K562 (cell line): ENCODE measurements around the gene ABCB9. TPM values are rescaled to one million over a fixed set of nuclear protein-coding genes. Genes with fewer than 3 reads are reported as not detected.
A peak's percentile ranks its signal among the peaks of the same experiment; 100 is the strongest.

ENCODE experiments used
- ATF7 ChIP-seq: fragments of 450-650 bp; IDR thresholded peaks from 2 replicates; pipeline ENCODE4 v1.7.1; 2014; ENCODE audit warnings: mild to moderate bottlenecking, moderate library complexity
- CXXC5 ChIP-seq: fragments of 250-450 bp; sonication (Bioruptor Pico); IDR thresholded peaks from 2 replicates; pipeline ENCODE4 v1.8.0; 2022; ENCODE audit warnings: inconsistent platforms, mild to moderate bottlenecking, moderate library complexity
- ETS2 ChIP-seq: IDR thresholded peaks from 2 replicates; pipeline ENCODE4 v1.6.1; 2016; ENCODE audit warnings: borderline replicate concordance, missing genetic modification characterization, mild to moderate bottlenecking, moderate library complexity, missing compliant biosample characterization; ENCODE audit not compliant: poor library complexity, severe bottlenecking
- HMGN3 ChIP-seq: IDR thresholded peaks from 2 replicates; pipeline ENCODE4 v1.6.1; 2011; ENCODE audit warnings: borderline replicate concordance, low read depth, mild to moderate bottlenecking, mixed read lengths, low read length; ENCODE audit not compliant: insufficient read length; ENCODE audit errors: extremely low read depth
- LCOR ChIP-seq: sonication (generic); formaldehyde crosslinking; IDR thresholded peaks from 2 replicates; pipeline ENCODE4 v1.8.0; 2022; ENCODE audit warnings: mild to moderate bottlenecking, missing genetic modification reagents
- MIER1 ChIP-seq: fragments of 450-650 bp; IDR thresholded peaks from 2 replicates; pipeline ENCODE4 v1.6.1; 2016; ENCODE audit warnings: antibody characterized with exemption, mild to moderate bottlenecking, low read depth
- PHF20 ChIP-seq: fragments of 450-650 bp; IDR thresholded peaks from 2 replicates; pipeline ENCODE4 v1.6.1; 2018; ENCODE audit not compliant: partially characterized antibody
- PTBP1 ChIP-seq: fragments of 200-400 bp; formaldehyde crosslinking; IDR thresholded peaks from 2 replicates; pipeline ENCODE4 v1.6.1; 2017; ENCODE audit warnings: low read depth, low read length
- RAD51 ChIP-seq: fragments of 450-650 bp; IDR thresholded peaks from 2 replicates; pipeline ENCODE4 v1.7.1; 2016; ENCODE audit warnings: low read depth, mild to moderate bottlenecking, borderline replicate concordance
- RB1 ChIP-seq: fragments of 450-650 bp; IDR thresholded peaks from 2 replicates; pipeline ENCODE4 v1.6.1; 2017; ENCODE audit warnings: low read depth, mild to moderate bottlenecking
- RBM39 ChIP-seq: fragments of 200-400 bp; formaldehyde crosslinking; optimal IDR thresholded peaks from 2 replicates; pipeline ENCODE3; 2018; ENCODE audit warnings: low read depth, low read length
- SPI1 ChIP-seq: IDR thresholded peaks from 2 replicates; pipeline ENCODE4 v1.6.1; 2011; ENCODE audit warnings: low read depth, low read length, control low read depth, borderline replicate concordance
- SUPT5H ChIP-seq: fragments of 450-650 bp; IDR thresholded peaks from 2 replicates; pipeline ENCODE4 v1.6.1; 2016
- TARDBP ChIP-seq: fragments of 450-650 bp; IDR thresholded peaks from 2 replicates; pipeline ENCODE4 v1.6.1; 2016
- TCF3 ChIP-seq: sonication (generic); formaldehyde crosslinking; IDR thresholded peaks from 2 replicates; pipeline ENCODE4 v1.4.0; 2020; ENCODE audit warnings: mild to moderate bottlenecking, missing genetic modification reagents
- TOE1 ChIP-seq, 2 experiments: fragments of 450-650 bp in 1 of 2; sonication (generic) in 1 of 2; formaldehyde crosslinking in 1 of 2; IDR thresholded peaks; 2 replicates each; pipeline versions ENCODE4 v1.7.1 to v1.8.0; 2016 to 2022; ENCODE audit warnings: borderline replicate concordance in 2 of 2, mild to moderate bottlenecking in 2 of 2, antibody characterized with exemption in 1 of 2, inconsistent platforms in 1 of 2, low read depth in 1 of 2, missing genetic modification reagents in 1 of 2, moderate library complexity in 1 of 2
- ZNF197 ChIP-seq: fragments of 200-800 bp; sonication (Bioruptor generic); IDR thresholded peaks from 2 replicates; pipeline ENCODE4 v1.6.1; 2016; ENCODE audit warnings: low read depth, missing genetic modification characterization, missing compliant biosample characterization
- polyA plus RNA-seq, 8 experiments: library from polyadenylated mRNA; depleted of rRNA in 4 of 8; stranded (reverse) in 5 of 8; unstranded in 3 of 8; fragments of >200 nt; fragmentation: Nextera tagmentation in 2 of 8; fragmentation: Illumina TruSeq in 1 of 8; extraction: Ambion mirVana in 2 of 8; extraction: Trizol in 1 of 8; gene quantifications; 2 replicates each; pipeline versions ENCODE4 v1.2.1 to v1.2.3, GENCODE V29; 2011 to 2014; ENCODE audit warnings: inconsistent platforms in 1 of 8, missing spikeins in 1 of 8
- total RNA-seq, 7 experiments: library from RNA; depleted of rRNA in 6 of 7; stranded (reverse); fragments of >200 nt in 6 of 7; fragmentation: Illumina TruSeq in 2 of 7; extraction: Trizol in 2 of 7; gene quantifications; 2 replicates each; pipeline versions ENCODE4 v1.2.1 to v1.2.3, GENCODE V29; 2011 to 2021; ENCODE audit warnings: low replicate concordance in 1 of 7
- TF ChIP-seq, protein P1 (sequence below): fragments of 450-650 bp; conservative IDR thresholded peaks from 2 replicates; pipeline ENCODE4 v1.6.1; 2016; ENCODE audit warnings: missing genetic modification characterization, low read depth, mild to moderate bottlenecking, missing compliant biosample characterization, moderate library complexity
- TF ChIP-seq, protein P2 (sequence below): sonication (generic); formaldehyde crosslinking; IDR thresholded peaks from 2 replicates; pipeline ENCODE4 v1.9.0; 2022; ENCODE audit warnings: mild to moderate bottlenecking, missing genetic modification reagents
- TF ChIP-seq, protein P3 (sequence below): fragments of 450-650 bp; IDR thresholded peaks from 2 replicates; pipeline ENCODE4 v1.7.0; 2016; ENCODE audit warnings: borderline replicate concordance
- TF ChIP-seq, protein P4 (sequence below): fragments of 450-650 bp; IDR thresholded peaks from 2 replicates; pipeline ENCODE4 v1.6.1; 2014; ENCODE audit warnings: low read depth, mild to moderate bottlenecking, moderate library complexity, borderline replicate concordance

ABCB9 gene
- total and polyA plus RNA-seq, 9 of the 15 experiments (the other 6 are each of a cell fraction or from before 2014, with no cell fraction given) = 0.20 to 12.6 (median 6.2) TPM

DNA sequence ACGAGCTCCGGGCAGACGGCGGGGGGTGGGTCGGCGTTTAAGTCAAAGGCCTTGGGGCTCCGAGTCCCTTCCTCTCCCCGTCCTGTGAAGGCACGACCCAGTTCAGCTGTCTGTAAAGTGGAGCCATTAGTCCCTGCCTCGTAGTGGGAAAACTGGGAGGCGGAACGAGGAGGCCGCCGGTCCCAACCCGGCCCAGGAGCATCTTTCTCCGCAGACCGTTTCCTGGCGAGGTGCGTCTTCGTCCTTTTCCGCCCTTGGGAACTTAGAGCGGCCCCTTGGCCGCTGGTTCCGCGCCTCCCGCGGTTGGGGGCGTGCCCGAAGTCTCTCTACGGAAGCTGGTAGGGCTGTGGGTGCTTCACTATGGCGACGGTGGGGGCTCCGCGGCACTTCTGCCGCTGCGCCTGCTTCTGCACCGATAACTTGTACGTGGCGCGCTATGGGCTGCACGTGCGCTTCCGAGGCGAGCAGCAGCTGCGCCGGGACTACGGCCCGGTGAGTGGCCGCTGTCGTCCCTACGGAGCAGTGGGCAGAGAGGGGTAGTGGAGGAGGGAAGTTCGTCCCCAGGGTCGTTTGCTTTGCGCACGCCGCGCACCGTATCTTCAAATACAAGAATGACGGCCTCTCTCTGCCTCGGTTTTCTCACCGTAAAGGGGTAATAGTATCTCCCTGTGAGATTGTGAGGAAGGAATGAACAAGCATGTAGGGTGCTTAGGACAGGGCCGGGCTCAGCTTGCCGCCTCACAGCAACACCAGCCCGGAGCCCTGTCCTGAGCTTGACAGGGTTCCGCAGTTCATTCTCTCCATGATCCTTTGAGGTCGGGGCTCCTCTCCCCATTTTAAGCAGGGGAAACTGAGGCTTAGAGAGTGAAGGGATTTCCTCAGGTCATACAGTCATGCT, 8.9 kb upstream of the ABCB9 start, which contains the start of gene OGFOD2 (continued):
- TF ChIP-seq LCOR (CRISPR knock-in tag) (peak; percentile 65; the same call in 1 of the 2 replicates), HMGN3 (peak; percentile 97), RAD51 (peak; percentile 10; the same call in 1 of the 2 replicates), PTBP1 (no peak), SUPT5H (peak; percentile 82), RBM39 (no peak), MIER1 (no peak), TCF3 (CRISPR knock-in tag) (peak; percentile 52; the same call in 1 of the 2 replicates), RB1 (peak; percentile 86), TARDBP (peak; percentile 18; the same call in 1 of the 2 replicates), ATF7 (peak; percentile 57; the same call in 1 of the 2 replicates), CXXC5 (peak; percentile 90), TOE1 (IDR thresholded peaks at IDR 0.05; ENCODE audit: borderline replicate concordance) (peak; percentile 92), TOE1 (CRISPR knock-in tag; IDR thresholded peaks at IDR 0.05; ENCODE audit: borderline replicate concordance, low read depth) (0 out of 2 replicates have a peak, but pooled peaks have one; percentile 27), ETS2 (tag) (no peak), PHF20 (peak; percentile 48), ZNF197 (peak; percentile 17), SPI1 (peak; percentile 15; the same call in 1 of the 2 replicates)
- TF ChIP-seq, protein P1, sequence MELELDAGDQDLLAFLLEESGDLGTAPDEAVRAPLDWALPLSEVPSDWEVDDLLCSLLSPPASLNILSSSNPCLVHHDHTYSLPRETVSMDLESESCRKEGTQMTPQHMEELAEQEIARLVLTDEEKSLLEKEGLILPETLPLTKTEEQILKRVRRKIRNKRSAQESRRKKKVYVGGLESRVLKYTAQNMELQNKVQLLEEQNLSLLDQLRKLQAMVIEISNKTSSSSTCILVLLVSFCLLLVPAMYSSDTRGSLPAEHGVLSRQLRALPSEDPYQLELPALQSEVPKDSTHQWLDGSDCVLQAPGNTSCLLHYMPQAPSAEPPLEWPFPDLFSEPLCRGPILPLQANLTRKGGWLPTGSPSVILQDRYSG (tag) = no peak
- TF ChIP-seq, protein P2, sequence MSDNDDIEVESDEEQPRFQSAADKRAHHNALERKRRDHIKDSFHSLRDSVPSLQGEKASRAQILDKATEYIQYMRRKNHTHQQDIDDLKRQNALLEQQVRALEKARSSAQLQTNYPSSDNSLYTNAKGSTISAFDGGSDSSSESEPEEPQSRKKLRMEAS (CRISPR knock-in tag) = peak; percentile 95
- TF ChIP-seq, protein P3, sequence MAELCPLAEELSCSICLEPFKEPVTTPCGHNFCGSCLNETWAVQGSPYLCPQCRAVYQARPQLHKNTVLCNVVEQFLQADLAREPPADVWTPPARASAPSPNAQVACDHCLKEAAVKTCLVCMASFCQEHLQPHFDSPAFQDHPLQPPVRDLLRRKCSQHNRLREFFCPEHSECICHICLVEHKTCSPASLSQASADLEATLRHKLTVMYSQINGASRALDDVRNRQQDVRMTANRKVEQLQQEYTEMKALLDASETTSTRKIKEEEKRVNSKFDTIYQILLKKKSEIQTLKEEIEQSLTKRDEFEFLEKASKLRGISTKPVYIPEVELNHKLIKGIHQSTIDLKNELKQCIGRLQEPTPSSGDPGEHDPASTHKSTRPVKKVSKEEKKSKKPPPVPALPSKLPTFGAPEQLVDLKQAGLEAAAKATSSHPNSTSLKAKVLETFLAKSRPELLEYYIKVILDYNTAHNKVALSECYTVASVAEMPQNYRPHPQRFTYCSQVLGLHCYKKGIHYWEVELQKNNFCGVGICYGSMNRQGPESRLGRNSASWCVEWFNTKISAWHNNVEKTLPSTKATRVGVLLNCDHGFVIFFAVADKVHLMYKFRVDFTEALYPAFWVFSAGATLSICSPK = 0 out of 2 replicates have a peak, but pooled peaks have one; percentile 74
- TF ChIP-seq, protein P4, sequence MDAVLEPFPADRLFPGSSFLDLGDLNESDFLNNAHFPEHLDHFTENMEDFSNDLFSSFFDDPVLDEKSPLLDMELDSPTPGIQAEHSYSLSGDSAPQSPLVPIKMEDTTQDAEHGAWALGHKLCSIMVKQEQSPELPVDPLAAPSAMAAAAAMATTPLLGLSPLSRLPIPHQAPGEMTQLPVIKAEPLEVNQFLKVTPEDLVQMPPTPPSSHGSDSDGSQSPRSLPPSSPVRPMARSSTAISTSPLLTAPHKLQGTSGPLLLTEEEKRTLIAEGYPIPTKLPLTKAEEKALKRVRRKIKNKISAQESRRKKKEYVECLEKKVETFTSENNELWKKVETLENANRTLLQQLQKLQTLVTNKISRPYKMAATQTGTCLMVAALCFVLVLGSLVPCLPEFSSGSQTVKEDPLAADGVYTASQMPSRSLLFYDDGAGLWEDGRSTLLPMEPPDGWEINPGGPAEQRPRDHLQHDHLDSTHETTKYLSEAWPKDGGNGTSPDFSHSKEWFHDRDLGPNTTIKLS = peak; percentile 81
